HG02943 (cell line): ENCODE data around the gene ZWILCH.
"Not testable (repeated sequence)": the region's sequence is repeated elsewhere in the genome, so short reads cannot be mapped to it uniquely, and the experiment has no call there.

Source experiments
- ATAC-seq: cut with Tn5 transposase; IDR thresholded peaks from one replicate; pipeline ENCODE4 v1.9.1; 2021; ENCODE audit warnings: mild to moderate bottlenecking, low read depth, moderate library complexity; ENCODE audit not compliant: unreplicated experiment

Gene ZWILCH

DNA sequence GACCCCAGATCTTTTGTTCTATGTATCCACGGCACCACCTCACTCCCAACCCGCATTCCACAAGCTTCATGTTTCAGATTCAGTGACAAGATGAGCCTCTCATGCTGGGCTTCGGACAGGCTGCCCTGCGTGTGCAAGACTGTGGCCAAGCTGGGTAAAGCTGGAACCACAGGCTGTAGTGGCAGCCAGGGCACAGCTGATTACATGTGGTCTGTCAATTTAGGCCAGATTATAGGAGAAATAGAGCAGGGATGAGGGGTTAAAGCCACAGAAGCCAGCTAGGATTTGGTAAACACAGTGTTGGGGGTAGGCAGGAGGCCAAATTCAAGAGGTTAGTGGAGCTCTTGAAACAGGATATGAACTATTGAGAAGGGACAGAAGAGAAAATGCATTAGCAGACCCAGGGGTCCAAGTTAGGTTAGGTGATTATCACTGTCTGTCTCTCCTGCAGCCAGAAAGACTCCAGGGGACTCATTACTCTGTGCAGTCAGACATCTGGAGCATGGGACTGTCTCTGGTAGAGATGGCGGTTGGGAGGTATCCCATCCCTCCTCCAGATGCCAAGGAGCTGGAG is 20.5 kb upstream of the ZWILCH start:
- ATAC-seq: no peak

GRCh38 chr15:66486887-66487286 is 18.2 kb upstream of the ZWILCH start:
- ATAC-seq: no peak

DNA sequence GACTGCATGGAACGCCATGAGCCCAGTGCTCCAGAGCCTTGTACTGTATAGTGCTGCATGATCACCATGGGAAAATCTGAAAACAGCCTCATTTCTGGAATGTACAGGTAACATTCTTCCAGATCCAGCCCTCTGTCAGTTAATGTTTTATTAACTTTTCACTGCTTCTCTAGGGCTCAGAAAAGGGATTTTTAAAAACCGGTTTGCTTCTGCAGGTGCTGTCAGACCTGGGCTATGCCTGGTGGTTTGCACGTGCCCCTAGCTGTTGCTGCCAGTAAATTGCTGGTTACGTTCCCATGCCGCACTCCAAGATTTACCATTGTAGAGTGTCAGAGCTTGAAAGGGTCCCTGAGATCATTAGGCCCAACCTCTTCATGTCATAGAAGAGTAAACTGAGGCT is 16.6 kb upstream of the ZWILCH start:
- no peak for ATAC-seq

DNA sequence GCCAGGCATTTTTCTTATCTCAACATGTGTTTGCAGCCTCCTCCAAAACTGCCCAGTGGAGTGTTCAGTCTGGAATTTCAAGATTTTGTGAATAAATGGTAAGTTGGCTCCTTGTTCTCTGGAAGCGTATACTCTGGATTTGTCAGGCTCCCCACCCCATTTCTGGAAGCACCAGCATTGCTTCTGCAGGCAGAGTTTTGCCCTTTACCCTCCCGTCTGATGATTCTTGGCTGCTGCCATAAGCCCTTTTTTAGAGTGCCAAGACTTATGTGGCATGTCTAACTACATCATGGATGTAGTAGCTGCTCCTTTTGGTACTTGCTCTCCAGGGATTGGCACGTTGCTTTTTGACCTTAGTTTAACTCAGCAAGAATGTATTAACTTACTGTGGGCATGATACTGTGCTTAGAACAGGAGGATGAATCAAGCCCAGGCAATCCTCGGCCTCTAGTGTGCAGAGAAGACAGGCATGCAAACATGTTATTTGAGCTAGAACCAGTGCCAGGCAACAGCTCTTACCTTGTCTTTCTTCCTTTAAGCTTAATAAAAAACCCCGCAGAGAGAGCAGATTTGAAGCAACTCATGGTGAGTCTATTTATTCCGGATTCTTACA is 15.8 kb upstream of the ZWILCH start:
- no peak for ATAC-seq

DNA sequence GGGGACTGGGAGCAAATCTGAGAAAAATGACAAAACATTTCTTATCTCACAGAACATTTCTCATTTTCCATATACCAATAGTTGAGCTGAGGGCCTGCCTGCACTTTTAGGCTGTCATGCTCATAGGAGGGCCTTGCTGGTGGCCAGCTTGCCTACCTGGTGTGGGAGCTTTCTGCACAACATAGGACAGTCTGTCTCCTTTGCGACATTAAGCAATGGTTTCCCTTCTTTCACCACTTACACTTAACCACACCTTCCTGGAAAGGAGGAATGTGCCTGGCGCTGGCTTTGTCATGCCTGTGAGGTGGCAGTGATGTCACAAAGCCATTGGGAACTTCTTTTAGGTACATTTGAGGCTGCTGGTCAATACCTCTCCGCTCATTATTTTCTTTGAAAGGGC is 13.3 kb upstream of the ZWILCH start:
- no peak for ATAC-seq

DNA sequence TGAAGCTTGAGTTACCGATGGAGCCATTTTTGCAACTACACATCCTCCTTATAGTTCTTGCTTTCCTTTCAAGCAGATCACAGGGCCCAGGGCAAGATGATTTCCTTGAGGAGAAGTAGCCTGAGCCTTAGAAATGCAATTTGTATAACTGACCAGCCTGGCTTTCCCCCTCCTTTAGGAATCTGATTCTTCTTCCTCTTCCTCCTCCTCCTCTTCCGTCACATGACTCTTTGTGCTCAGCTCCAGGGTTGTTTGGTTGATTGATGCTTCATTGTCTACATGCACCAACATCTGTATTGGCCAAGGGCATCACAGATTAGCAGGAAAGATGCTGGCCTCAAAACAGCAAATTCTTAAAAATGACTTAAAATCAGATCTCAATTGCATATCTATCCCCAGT is 10.9 kb upstream of the ZWILCH start:
- ATAC-seq: no peak

- ATAC-seq: peak; percentile 15
Measured at GRCh38 chr15:66496951-66497501, 8.1 kb upstream of the ZWILCH start.

- ATAC-seq: peak; percentile 83
Measured at GRCh38 chr15:66497502-66498455, 7.3 kb upstream of the ZWILCH start, which contains the start of gene SNAPC5. SNAPC5 (minus strand) TSS chr15:66497762; CDS start chr15:66497731, 31 bp downstream.

DNA sequence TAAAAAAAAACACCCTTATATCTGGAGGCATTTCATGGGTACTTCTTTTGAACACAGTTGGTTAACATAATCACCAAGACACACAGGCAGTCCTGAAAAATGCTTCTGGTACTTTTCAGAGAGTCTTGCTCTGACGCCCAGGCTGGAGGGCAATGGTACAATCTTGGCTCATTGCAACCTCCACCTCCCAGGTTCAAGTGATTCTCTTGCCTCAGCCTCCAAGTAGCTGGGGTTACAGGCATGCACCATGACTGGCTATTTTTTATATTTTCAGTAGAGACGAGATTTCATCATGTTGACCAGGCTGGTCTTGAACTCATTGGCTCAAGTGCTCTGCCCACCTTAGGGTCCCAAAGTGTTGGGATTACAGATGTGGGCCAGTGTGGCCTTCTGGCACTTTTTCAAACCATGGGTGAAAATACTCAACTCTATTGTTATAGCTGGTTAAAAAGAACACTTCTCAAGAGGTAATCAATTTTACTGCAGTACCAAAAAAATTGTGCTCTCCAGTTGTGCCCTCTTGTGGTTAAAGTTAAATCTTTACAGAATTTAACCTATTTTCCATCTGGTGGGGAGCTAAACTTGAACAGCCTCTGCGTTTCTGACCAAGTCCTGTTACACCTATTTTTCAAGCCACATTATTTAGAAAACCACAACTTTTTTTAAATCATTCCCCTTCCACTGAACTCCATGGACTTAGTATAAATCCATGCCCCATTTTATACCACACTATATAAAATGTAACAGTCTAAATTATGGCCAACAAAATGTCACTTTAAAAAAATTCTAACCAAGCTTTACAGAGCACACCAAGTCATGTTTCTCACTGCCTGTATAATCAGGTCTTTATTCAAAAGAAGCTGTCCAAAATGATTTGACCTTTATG is 6.4 kb upstream of the ZWILCH start:
- ATAC-seq: no peak

DNA sequence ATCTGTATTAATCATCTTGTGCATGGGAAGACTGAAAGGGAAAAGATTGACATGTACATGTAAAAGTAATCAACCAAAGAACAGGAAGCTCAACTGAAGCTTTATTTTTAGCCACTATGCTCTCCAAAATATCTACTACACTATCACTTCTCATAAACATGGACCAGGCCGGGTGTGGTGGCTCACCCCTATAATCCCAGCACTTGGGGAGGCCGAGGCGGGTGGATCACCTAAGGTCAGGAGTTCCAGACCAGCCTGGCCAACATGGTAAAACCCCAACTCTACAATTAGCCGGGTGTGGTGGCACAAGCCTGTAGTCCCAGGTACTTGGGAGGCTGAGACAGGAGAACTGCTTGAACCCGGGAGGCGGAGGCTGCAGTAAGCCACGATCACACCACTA is 4.8 kb upstream of the ZWILCH start:
- ATAC-seq: not testable (repeated sequence)

DNA sequence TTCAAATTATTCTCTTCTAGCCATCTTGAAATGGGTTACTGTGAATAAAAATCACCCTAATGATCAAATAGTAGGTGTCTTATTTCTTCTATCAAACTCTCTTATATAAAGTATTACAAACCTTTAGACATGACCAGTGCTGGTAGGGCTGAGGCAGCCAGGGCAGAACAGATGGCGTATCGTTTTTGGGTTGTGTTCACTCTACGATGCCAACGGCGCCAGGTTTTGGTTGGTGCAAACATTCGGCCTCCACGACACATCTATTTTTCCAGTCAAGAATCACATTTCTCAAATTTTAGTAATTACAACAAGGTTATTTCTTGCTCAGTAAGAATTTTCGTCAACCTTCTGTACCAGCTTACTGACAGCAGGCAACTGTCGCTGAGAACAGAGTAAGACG is 2.6 kb upstream of the ZWILCH start:
- ATAC-seq: no peak

- not testable (repeated sequence) for ATAC-seq
Measured at GRCh38 chr15:66503041-66503648, 2.0 kb upstream of the ZWILCH start.

DNA sequence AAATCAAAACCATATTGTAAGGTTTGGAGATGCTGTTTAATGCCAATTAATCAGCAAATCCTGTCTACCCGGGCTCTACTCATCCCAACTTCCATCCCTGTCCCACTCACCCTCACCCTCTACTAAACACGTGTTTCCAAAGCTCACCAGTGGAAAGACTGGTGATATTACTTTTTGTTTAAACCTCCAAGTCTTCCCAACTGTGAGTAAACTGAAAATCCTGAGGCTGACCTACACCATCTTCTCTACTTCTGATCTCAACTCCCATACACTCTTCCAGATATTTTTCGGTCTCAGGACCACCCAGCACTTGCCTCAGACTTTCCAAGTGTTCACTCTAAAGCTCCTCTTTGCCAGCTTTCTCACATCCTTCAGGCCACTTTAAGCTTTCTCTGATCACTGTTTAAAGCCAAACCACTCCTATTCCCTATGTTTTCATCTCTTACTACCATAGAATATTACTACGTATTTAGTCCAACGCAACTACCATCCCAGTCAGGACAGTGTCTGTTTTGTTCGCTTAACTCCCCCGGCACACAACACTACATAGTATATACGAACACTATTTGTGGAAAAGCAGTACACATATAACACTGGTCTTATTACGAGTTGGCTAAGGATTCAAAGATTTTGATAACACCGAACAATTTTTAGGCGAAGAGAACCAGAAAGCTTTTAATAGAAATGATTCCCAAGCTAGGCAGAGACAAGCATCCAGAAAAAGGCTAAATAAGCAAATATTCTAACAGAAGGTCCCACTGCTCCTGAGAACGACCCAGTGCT is 1.2 kb upstream of the ZWILCH start:
- no peak for ATAC-seq

- no peak for ATAC-seq
Measured at GRCh38 chr15:66505430-66505811, 295 bp downstream of the ZWILCH start.

GRCh38 chr15:66505818-66506217 is 692 bp downstream of the ZWILCH start:
- no peak for ATAC-seq

DNA sequence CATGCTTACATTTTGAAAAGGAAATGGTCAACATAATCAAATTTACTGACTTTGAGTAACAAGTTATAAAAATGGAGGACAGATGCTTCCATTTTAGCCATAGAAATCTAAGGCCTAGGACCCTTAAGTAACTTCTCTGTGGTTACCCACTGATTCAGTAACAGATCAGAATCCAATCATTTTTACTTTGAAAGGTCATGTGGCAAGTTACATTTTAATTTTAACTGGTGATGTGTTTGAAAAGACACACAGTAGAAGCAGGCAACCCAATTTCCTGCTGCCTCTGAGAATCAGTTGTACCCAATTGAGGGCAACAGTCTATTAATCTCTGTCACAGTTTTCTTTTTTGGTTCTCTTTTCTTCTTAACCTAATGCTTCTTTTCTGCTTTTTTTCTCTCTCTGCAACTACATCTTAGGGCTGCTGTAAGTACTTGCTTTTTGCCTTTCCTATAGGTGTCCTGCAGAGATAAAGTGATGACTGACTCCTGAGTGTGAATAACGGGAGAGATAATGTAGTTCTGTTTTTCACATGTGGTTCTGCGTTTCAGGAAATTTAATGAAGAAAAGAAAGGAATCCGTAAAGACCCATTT is 3.3 kb downstream of the ZWILCH start:
- no peak for ATAC-seq

DNA sequence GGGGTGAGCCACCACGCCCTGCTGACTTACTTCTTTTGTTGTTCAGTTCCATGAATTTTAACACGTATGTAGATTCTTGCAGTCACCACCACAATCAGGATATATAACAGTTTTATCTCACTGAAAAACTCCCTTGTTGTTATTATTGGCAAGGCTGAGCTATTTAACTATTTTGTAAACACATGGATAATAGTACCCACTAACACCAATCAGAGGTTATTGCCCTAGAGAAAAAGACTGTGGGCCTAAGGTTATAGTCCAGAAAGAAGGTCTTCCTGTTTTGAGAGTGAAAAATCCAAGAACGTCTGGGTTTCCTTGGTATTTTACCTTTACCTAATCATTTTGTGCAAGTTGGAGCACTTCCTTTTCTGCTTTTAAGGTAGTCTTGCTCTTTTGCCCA is 9.5 kb downstream of the ZWILCH start:
- ATAC-seq: no peak

DNA sequence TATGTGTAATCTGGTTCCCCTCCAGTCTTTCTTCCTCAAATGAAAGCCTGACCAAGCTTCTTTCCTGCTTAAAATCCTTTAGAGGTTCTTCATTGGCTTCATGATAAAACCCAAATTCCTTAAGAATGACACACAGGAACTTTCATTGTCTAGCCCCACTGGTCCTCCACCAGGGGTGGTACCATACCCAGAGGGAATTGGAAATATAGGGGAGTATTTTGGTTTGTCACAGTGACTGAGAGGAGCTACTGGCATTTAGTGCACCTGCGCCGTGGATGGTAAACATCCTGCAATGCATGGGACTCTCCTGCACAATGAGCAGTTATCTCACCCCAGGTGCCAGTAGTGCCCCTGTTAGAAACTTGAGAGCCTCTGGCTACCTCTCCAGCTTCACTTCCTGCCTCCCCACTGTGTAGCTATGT is 10.8 kb downstream of the ZWILCH start:
- no peak for ATAC-seq

- ATAC-seq: no peak
Measured at GRCh38 chr15:66523926-66524325, 18.8 kb downstream of the ZWILCH start.
